Islet of Langerhans (tissue), 1 donor: ENCODE measurements around the gene RYR2.

ENCODE experiments used
- FAIRE-seq: peaks from one replicate; lab custom pipeline; 2011; peaks lifted over from hg19 to GRCh38; lab: Jason Lieb, UNC

Gene RYR2

GRCh38 chr1:237204841-237205240, 162.9 kb downstream of the RYR2 start:
- FAIRE-seq: no peak

GRCh38 chr1:237205400-237206064, 163.5 kb downstream of the RYR2 start:
- FAIRE-seq: no peak

- no peak for FAIRE-seq
Observed at GRCh38 chr1:237206065-237206414, 164.1 kb downstream of the RYR2 start.

GRCh38 chr1:237211031-237211430, 169.0 kb downstream of the RYR2 start:
- FAIRE-seq: no peak

GRCh38 chr1:237211540-237211939, 169.6 kb downstream of the RYR2 start:
- FAIRE-seq: no peak

- no peak for FAIRE-seq
Observed at GRCh38 chr1:237219751-237220642, 178.0 kb downstream of the RYR2 start.

- FAIRE-seq: no peak
Observed at GRCh38 chr1:237223419-237223818, 181.4 kb downstream of the RYR2 start.

- no peak for FAIRE-seq
Observed at GRCh38 chr1:237226177-237226944, 184.4 kb downstream of the RYR2 start.

GRCh38 chr1:237227476-237227875, 185.5 kb downstream of the RYR2 start:
- FAIRE-seq: no peak

- no peak for FAIRE-seq
Observed at GRCh38 chr1:237228421-237228820, 186.4 kb downstream of the RYR2 start.

GRCh38 chr1:237229333-237229732, 187.3 kb downstream of the RYR2 start:
- FAIRE-seq: no peak

GRCh38 chr1:237232501-237232900, 190.5 kb downstream of the RYR2 start:
- FAIRE-seq: no peak

- FAIRE-seq: no peak
Observed at GRCh38 chr1:237235091-237235490, 193.1 kb downstream of the RYR2 start.

GRCh38 chr1:237237721-237238120, 195.7 kb downstream of the RYR2 start:
- FAIRE-seq: no peak

- FAIRE-seq: no peak
Observed at GRCh38 chr1:237239248-237239647, 197.3 kb downstream of the RYR2 start.

- no peak for FAIRE-seq
Observed at GRCh38 chr1:237241038-237241437, 199.1 kb downstream of the RYR2 start.

GRCh38 chr1:237244778-237245177, 202.8 kb downstream of the RYR2 start:
- no peak for FAIRE-seq

GRCh38 chr1:237247442-237247841, 205.5 kb downstream of the RYR2 start:
- FAIRE-seq: no peak

- FAIRE-seq: no peak
Observed at GRCh38 chr1:237249120-237249519, 207.1 kb downstream of the RYR2 start.

GRCh38 chr1:237250055-237250454, 208.1 kb downstream of the RYR2 start:
- FAIRE-seq: no peak

GRCh38 chr1:237255071-237255470, 213.1 kb downstream of the RYR2 start:
- no peak for FAIRE-seq

- FAIRE-seq: no peak
Observed at GRCh38 chr1:237258871-237259270, 216.9 kb downstream of the RYR2 start.

- FAIRE-seq: no peak
Observed at GRCh38 chr1:237261198-237261597, 219.2 kb downstream of the RYR2 start.
